GM13976 (cell line): ENCODE measurements around the gene TSHZ2.

Source experiments
- DNase-seq: peaks from one replicate; pipeline ENCODE4 v3.0.0; 2012; ENCODE audit warnings: low spot score
- in situ Hi-C: fragments of 300-500 bp; cut with MboI; formaldehyde crosslinking; loops from one replicate; pipeline ENCODE4 v1.12.0; 2022; ENCODE audit warnings: low sequenced_read_pairs, mixed read lengths, inconsistent platforms; ENCODE audit not compliant: unreplicated experiment
- TF ChIP-seq, protein P1 (sequence below): IDR thresholded peaks from 2 replicates; pipeline ENCODE4 v1.5.1; 2012; ENCODE audit warnings: borderline replicate concordance, mild to moderate bottlenecking; ENCODE audit not compliant: insufficient read depth; ENCODE audit errors: extremely low read depth, missing control alignments, control extremely low read depth

The TSHZ2 gene

GRCh38 chr20:52945268-52945667 is 26.9 kb upstream of the TSHZ2 start:
- in situ Hi-C loops = no loop called here
- DNase-seq = no peak
- TF ChIP-seq, protein P1, sequence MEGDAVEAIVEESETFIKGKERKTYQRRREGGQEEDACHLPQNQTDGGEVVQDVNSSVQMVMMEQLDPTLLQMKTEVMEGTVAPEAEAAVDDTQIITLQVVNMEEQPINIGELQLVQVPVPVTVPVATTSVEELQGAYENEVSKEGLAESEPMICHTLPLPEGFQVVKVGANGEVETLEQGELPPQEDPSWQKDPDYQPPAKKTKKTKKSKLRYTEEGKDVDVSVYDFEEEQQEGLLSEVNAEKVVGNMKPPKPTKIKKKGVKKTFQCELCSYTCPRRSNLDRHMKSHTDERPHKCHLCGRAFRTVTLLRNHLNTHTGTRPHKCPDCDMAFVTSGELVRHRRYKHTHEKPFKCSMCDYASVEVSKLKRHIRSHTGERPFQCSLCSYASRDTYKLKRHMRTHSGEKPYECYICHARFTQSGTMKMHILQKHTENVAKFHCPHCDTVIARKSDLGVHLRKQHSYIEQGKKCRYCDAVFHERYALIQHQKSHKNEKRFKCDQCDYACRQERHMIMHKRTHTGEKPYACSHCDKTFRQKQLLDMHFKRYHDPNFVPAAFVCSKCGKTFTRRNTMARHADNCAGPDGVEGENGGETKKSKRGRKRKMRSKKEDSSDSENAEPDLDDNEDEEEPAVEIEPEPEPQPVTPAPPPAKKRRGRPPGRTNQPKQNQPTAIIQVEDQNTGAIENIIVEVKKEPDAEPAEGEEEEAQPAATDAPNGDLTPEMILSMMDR = no peak

GRCh38 chr20:52945862-52946522 is 26.2 kb upstream of the TSHZ2 start:
- in situ Hi-C loops = no loop called here
- TF ChIP-seq, protein P1 = no peak
- DNase-seq = no peak

DNA sequence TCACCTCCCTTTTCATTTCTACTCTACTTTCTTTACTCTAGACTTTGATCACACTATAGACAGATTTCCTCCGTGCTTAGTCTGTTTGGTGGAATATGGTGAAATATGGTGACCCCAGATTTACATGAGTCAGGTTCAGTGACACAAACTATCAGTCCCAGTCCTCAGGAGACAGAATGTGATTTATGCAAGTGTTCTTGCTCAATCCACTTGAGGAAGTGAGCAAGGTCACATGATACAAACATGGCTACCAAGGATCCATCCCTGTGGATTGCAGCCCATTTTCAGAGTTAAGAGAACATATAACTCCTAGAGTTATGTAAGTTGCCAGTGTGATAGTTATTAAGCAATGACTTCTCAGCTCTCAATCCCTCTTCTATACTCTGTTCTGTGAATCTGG is 23.7 kb upstream of the TSHZ2 start:
- TF ChIP-seq, protein P1 = no peak
- in situ Hi-C loops = no loop called here
- no peak for DNase-seq

DNA sequence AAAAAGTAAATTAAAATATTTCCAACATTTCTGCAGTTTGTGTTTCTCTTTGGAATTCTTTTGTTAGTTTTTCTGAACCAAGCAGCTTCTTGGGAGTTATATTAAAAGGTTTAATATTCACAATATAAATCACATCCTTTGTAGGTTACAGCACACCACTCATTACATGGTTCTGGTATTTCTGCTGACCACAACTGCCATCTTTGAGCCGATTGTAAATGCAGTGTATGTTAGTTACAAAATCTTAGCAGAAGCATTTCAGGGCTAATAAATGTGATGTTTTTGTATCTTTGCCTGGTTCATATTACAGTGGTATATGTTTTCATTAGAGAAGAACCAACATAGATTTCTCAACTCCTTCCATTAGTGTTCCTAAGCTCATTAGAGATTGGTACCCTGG is 19.1 kb upstream of the TSHZ2 start:
- DNase-seq = no peak
- TF ChIP-seq, protein P1 = no peak
- in situ Hi-C loops = no loop called here

GRCh38 chr20:52954849-52955248 is 17.3 kb upstream of the TSHZ2 start:
- no peak for DNase-seq
- in situ Hi-C loops = no loop called here

DNA sequence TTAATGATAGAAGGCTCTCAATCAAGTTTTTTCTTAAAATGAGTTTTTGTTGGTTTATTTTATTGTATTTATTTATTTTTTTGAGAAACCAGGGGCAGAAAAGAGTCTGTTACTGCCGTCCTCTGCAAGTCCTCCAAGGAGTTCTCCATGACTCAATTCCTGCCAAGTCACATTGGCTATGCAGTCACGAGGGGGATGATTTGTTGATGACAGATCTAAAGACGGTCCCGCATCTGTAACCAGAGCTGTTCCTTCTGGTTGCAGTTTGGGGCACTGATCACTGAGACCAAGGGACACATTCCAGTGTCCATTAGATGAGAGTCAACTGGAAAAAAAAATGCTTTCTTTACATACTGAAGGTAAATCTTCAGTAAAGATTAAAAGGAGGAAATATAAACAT is 13.9 kb upstream of the TSHZ2 start:
- DNase-seq = no peak
- in situ Hi-C loops = no loop called here
- TF ChIP-seq, protein P1 = no peak

More at GRCh38 chr20:52954849-52955248, 17.3 kb upstream of the TSHZ2 start:
- TF ChIP-seq, protein P1 = no peak
